HG02588 (cell line): Measurements from ENCODE around the gene ABCA9.
"Not testable (repeated sequence)": the region's sequence is repeated elsewhere in the genome, so short reads cannot be mapped to it uniquely, and the experiment has no call there.

ENCODE experiments used
- ATAC-seq: cut with Tn5 transposase; IDR thresholded peaks from one replicate; pipeline ENCODE4 v1.9.1; 2021; ENCODE audit warnings: mild to moderate bottlenecking, moderate library complexity; ENCODE audit not compliant: unreplicated experiment

ABCA9 gene

DNA sequence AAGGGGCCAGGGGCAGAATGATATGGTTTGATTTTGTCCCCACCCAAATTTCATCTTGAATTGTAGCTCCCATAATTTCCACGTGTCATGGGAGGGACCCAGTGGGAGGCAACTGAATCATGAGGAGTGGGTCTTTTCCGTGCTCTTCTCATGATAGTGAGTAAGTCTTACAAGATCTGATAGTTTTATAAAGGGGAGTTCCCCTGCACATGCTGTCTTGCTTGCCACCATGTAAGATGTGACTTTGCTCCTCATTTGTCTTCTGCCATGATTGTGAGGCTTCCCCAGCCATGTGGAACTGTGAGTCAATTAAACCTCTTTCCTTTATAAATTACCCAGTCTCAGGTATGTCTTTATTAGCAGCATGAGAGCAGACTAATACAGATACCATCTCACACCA lies 101.6 kb downstream of the ABCA9 start:
- not testable (repeated sequence) for ATAC-seq

DNA sequence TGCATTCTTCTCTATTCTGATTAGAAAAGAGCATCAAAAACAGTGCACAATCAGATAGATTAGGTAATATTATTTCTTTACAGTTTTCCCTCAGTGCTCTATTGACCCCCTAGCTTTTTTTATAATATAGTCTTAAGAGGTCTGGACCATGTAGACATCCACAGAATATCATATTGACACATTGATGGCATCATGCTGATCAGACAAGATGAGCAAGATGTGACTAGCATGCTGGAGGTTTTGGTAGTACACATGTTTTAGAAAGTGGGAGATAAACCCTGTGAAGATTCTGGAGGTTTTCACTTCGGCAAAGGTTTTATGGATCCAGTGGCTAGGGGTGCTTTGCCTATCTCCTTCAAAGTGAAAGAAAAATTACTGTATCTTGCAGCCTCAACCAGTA lies 102.8 kb downstream of the ABCA9 start:
- ATAC-seq, result no peak

DNA sequence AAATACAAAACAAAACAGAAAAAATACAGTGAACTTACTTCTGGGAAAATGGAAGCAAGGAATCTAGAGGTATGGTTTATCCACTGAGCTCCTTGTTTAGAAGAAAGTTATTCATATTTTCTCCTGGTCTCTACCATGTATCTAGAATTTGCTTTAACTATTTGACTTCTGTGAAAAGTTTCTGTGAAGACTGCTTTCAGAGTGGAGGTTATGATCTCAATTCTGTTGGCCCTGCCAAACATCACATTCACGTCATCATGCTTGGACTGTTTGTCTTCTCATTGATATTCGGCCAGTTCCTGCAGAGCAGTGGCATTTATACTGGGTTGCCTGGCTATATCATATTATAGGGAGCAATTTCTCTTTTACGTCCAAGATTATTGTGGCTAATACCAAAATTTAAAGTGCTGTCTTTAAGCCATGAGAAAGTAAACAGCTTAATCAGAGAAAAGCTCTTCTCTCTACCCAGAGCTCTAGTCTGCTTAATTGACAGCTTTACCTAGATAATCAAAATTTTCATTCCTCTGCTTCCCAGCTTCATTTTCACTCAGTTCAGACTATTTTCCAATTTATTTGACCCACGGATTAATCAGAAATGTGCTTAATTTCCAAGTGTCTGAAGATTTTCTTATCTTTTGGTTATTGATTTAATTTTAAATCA lies 105.4 kb downstream of the ABCA9 start, which contains the start of gene ABCA8:
Gene ABCA8, minus strand, starts transcription at position 212 of the 661 bp plus-strand sequence. CDS start 13,358 bp downstream, outside the sequence.
- no peak for ATAC-seq

DNA sequence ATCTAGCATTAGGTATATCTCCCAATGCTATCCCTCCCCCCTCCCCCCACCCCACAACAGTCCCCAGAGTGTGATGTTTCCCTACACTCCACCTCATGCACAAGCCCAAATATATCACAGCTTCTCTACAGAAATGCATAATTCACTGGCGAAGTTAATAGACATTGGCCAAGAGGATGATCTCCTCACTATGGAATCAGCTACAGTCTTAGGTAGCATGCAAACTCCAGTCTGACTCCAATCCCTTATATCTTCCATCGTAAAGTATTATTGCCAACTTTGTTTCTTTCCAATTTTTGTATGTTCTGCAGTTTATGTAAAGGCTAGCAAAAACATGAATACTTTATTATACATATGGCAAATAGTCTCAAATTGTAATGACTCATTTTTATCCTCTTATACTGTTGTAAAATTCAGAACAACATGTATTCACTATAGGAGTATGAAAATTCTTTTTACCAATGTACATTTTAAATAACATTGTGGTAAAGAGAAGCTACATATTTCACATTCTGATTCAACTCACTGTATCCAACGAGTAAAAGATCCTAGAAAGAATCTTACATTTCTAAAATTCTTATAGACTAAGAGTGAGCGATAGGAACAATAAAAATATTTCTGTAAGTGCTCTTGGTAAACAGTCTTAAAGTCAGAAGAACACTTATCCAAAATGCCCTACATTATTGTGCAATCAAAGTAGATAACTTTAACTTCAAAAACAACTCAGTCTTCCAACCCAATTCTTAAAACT lies 106.4 kb downstream of the ABCA9 start:
- no peak for ATAC-seq

DNA sequence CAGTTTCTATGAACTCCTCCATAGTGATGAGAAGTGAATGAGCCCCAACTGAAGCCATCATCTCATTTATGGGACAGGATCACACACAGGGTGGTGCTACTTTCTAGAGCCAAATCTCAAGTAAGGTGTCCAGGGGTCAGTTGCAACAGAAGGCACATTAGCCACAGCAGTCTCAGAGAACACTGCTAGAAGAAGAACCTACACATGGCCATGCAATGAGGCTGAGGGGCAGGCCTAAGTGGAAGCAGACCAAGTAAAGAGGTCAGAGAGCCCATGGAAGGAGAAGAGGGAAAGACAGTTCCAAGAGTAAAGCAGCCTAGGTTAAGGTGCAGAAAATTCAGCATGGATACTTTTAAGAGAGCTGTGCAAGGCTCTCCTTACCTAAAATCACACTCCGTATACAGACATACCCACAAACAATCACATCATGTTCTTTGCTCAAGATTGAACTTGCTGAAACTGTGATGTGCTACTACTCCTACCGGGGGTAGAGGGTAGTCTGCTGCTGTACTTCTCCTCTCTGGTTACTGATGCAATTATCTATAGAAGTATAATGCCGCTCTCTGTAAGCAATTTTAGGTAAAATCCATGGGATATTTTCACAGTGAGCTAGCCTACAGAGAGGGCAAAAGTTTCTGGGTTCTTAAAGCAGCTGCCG lies 107.3 kb downstream of the ABCA9 start:
- ATAC-seq, result no peak

DNA sequence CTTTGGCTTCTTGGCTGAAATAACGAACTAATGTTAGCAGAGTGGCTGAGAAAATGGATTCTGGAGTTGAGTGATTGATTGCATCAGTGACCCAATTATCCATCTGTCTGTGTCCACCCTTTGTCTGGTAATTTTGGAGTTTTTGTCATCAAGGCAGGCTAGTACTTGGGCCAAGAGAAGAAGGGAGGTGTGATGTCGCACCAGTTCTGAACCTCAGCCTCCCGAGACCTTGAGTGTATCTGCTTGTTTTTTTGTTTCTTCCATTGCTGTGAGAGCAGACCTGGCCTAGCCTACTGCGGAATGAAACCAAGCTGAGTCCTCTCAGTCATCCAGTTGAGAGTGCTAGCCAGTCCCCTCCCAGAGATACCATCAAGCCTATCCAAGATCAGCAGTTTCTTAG lies 110.0 kb downstream of the ABCA9 start:
- no peak for ATAC-seq

DNA sequence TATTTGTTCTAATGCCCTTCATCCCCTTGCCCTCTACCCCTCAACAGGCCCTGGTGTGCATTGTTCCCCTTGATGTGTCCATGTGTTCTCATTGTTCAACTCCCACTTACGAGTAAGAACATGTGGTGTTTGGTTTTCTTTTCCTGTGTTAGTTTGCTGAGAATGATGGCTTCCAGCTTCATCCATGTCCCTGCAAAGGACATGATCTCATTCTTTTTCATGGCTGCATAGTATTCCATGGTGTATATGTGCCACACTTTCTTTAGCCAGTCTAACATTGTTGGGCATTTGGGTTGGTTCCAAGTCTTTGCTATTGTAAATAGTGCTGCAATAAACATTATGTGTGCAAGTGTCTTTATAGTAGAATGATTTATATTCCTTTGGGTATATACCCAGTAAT lies 112.9 kb downstream of the ABCA9 start:
- ATAC-seq, result not testable (repeated sequence)

DNA sequence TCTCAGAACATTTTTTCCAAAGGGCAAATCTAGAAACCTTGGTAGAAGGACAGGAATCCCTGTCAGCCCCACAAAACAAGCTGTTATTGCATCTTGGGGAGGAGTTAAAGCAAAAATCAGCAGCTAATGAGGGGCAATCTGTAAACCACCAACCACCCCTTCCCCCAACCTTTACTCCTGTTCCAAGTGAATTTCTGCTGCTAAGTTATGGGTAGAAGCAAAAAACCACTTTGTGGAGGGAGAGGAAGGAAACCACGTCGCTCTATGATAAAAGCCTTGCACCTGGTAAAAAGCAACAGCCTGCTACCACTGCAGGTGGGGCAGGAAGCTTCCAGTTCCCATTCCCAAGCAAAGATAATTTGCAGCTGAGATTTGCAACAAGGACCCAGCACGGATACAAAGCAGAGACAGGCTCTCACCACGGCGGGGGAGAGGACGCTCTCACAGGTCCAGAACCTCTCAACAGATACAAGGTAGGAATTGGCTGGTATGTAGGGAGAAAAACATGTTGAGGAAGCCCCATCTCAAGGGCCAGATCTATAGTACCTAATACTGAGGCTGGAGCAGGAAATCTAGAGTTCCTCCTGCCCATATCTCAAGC lies 116.2 kb downstream of the ABCA9 start:
- ATAC-seq, result no peak

DNA sequence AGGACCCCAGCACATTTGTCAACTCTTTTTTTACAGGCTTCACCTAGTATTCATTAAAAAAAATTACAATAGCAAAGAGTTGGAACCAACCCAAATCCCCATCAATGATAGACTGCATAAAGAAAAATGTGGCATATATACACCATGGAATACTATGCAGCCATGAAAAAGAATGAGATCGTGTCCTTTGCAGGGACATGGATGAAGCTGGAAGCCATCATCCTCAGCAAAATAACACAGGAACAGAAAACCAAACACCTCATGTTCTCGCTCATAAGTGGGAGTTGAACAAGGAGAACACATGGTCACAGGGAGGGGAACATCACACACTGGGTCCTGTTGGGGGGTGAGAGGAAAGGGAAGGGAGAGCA lies 116.9 kb downstream of the ABCA9 start:
- ATAC-seq, result not testable (repeated sequence)

DNA sequence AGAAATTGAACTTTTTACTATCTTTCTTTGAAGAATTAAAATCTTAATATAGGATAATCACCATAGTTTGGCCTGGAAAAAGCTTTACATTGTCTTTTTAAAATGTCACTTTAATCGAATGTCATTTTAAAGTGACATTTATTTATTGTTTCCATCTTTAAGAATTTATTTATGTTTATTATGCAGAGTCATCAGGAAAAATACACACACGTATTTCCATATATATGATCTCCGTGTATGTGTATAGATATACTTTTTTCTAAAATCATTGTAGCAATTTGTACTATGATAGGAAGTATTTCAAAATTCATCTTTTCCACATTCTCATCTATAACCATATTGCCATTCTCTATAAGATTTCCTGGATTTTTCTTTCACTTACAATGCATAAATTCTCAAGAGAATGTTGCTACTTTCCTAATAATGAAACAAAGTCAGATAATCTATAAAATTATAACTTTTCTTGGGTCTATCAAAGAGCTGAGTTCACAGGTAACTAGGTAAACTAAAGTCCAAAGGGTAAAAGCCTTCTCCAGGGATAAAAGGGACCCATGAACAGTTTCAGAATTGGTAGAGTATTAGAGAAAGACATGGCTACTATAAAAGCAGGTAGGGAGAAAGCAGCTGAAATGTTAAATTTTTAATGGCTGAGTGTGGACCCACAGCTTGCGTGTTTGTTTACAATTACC lies 117.5 kb downstream of the ABCA9 start:
- ATAC-seq, result no peak

DNA sequence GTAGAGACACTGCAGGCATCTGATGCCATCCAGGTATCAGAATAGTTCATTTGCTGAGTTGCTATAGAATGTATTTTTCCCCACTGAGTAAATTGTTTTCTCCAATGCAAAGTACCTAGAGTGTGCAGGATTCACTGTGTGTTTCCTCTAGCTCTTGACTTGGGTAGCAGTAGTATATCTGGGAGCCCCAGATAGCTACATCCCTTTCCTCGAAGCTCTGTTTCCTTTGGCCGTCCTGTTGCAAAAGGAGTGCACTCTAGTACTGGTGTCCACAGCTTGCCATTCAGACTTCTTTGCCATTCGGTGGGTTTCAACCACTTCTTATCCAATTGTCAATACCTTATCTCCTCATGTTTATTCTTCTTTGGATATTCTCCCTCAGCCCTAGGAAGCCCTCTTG lies 118.3 kb downstream of the ABCA9 start:
- ATAC-seq, result no peak

DNA sequence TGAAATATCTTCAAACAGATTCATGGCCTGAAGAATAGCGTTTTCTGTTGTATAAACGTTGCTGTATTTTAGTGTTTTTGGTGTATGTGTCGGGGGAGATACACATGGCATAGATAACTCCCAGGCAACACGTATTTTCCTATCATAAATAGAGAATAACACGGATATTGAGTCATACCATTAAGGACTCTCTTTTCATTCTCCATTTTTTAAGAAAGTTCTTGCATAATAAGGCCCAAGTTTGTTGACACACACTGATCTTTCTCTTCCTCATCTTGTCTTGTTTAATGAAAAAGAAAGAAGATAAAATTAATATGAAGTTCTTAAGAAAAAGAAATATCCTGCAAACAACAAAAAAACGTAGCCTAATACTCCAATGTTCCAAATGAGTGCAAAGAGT lies 119.0 kb downstream of the ABCA9 start:
- no peak for ATAC-seq

DNA sequence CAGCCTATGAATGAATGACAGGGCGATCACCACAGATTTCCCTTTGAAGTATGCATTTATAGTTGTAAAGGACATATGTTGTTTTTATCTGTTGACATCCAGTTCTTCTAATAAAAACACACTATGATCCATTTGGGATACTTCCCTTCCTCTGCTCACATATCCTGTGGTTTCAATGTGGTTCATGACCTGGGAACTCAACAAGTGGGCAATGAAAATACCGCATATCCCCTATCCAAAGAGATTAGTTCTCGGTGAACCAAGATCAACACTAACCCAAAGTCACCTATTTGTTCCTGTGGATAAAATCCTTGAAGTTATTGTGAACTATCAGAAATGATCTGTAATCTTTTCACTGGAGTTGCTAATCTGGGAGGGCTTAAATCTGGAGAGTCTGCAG lies 121.5 kb downstream of the ABCA9 start:
- ATAC-seq, result no peak

DNA sequence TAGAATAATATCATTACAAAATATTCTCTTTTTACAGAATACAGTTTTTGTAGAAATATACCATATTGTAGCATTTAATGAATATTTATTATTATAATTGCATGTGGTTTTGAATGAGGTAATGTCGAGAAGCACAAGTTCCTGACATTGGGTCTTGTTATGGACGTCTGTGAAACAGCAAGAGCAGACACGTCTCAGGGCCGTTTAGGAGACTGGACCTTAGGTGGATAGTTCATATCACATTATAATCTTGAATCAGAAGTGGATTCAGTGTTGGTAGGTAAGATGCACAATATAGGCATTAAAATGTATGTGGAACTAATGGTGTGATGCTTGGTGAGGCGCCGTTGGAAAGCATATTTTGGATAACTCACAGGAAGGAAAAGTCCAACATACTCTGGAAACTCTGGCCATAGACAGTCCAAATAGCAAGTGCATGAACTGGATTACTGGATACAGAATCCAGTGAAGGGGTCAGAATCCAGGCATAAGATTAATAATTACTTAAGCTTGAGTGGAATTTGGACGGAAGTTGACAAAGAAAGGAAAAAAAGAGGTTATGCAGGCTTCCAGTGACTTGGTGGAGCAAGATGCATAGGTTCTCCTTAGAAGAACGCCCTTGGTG lies 122.7 kb downstream of the ABCA9 start:
- no peak for ATAC-seq

DNA sequence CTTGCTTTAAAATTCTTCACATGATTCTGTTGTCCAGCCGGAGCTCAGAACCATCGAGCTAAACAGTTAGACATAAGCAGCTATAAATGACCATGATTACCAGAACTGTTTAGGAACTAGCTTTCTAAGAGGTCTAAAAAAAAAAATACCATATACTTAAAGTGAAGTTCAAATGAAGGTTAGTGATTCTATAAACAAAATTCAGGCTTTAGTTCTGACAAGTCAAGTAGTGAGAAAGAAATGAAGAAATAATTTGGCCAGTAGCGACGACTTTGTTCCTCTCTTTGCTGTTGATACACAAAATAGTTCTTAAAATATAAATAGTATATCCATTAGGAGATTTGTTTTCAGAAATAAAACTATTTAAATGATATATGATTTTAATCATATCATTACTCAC lies 133.2 kb downstream of the ABCA9 start:
- no peak for ATAC-seq

DNA sequence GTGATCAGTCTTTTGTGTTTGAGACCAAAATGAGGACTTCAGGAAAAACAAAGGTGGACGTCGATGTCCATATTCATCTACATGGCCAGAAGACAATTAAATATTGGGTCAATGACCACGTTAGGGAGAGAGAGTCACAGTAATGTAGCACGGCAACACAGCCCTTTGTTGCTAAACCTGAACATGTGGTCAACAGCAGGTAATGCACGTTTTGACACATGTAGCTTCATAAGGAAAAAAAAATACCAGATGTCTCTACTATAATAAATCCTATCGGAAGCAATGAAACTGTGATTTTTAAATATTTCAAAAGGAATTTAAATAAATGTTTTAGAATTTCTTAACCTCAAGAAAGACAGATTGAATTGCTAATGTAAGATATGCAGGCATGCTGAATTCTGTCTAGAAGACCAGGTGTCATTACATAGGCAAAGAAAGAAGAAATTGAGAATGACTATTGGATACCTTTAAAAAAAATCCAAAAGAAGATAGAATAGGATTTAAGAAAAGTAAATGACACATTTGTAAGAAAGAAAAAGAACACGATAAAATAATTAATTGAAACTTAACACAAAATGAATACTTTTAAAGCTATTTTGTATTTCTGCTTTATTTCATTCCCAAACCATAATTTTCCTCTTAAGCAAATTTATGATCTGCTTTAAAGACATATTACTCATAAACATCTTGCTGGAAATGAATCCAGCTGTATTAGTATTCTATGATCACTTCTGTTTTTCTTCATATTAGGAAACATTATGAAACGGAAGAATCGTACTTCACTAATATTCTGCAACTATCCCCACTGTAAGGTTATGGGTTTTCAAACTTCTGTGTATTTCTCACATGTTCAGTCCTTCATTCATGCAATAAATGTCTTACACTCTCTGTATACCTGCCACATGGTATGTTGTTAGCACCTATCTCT lies 135.7 kb downstream of the ABCA9 start:
- ATAC-seq, result no peak
